NCI-H2107 (cell line): Measurements from ENCODE around the gene YBX3.
"Not testable (repeated sequence)": the region's sequence is repeated elsewhere in the genome, so short reads cannot be mapped to it uniquely, and the experiment has no call there.

ENCODE experiments used
- DNase-seq: peaks from one replicate; lab custom pipeline; 2025; lab: John Stamatoyannopoulos, UW

Gene YBX3

GRCh38 chr12:10722905-10723746, at the start of gene YBX3:
Gene YBX3, minus strand, starts transcription at chr12:10723323. Its CDS starts 212 bp downstream, at chr12:10723111.
- DNase-seq, result no peak

- no peak for DNase-seq
Observed at GRCh38 chr12:10771132-10771733, 48.1 kb upstream of the YBX3 start.

GRCh38 chr12:10759657-10760056, 36.5 kb upstream of the YBX3 start:
- DNase-seq, result no peak

- DNase-seq, result no peak
Observed at GRCh38 chr12:10756194-10756593, 33.1 kb upstream of the YBX3 start.

GRCh38 chr12:10753059-10753458, 29.9 kb upstream of the YBX3 start:
- no peak for DNase-seq

GRCh38 chr12:10750385-10750727, 27.2 kb upstream of the YBX3 start:
- no peak for DNase-seq

- peak; percentile 81 for DNase-seq
Observed at GRCh38 chr12:10749700-10750384, 26.7 kb upstream of the YBX3 start.

- no peak for DNase-seq
Observed at GRCh38 chr12:10747730-10748129, 24.6 kb upstream of the YBX3 start.

GRCh38 chr12:10743420-10743819, 20.3 kb upstream of the YBX3 start:
- DNase-seq, result not testable (repeated sequence)

GRCh38 chr12:10741845-10742244, 18.7 kb upstream of the YBX3 start:
- DNase-seq, result no peak

- no peak for DNase-seq
Observed at GRCh38 chr12:10740182-10740581, 17.1 kb upstream of the YBX3 start.

GRCh38 chr12:10739157-10740118, 16.3 kb upstream of the YBX3 start:
- DNase-seq, result no peak

- DNase-seq, result no peak
Observed at GRCh38 chr12:10737249-10737648, 14.1 kb upstream of the YBX3 start.

GRCh38 chr12:10736463-10736862, 13.3 kb upstream of the YBX3 start:
- DNase-seq, result no peak

GRCh38 chr12:10735428-10735827, 12.3 kb upstream of the YBX3 start:
- no peak for DNase-seq

- no peak for DNase-seq
Observed at GRCh38 chr12:10732549-10732948, 9.4 kb upstream of the YBX3 start.

- no peak for DNase-seq
Observed at GRCh38 chr12:10732066-10732465, 8.9 kb upstream of the YBX3 start.

- no peak for DNase-seq
Observed at GRCh38 chr12:10730559-10730958, 7.4 kb upstream of the YBX3 start.

- no peak for DNase-seq
Observed at GRCh38 chr12:10728091-10728490, 5.0 kb upstream of the YBX3 start.

- DNase-seq, result no peak
Observed at GRCh38 chr12:10726945-10727344, 3.8 kb upstream of the YBX3 start.

GRCh38 chr12:10725003-10725402, 1.9 kb upstream of the YBX3 start:
- DNase-seq, result no peak

GRCh38 chr12:10722502-10722904, 620 bp downstream of the YBX3 start:
- DNase-seq, result no peak
